GM15510 (cell line): ENCODE results near the gene SMOC1.

ENCODE experiments used
- POLR2A ChIP-seq: IDR thresholded peaks from 3 replicates; pipeline ENCODE4 v1.6.1; 2011; ENCODE audit warnings: borderline replicate concordance; ENCODE audit not compliant: insufficient read length; ENCODE audit errors: extremely low read depth

SMOC1 gene

DNA sequence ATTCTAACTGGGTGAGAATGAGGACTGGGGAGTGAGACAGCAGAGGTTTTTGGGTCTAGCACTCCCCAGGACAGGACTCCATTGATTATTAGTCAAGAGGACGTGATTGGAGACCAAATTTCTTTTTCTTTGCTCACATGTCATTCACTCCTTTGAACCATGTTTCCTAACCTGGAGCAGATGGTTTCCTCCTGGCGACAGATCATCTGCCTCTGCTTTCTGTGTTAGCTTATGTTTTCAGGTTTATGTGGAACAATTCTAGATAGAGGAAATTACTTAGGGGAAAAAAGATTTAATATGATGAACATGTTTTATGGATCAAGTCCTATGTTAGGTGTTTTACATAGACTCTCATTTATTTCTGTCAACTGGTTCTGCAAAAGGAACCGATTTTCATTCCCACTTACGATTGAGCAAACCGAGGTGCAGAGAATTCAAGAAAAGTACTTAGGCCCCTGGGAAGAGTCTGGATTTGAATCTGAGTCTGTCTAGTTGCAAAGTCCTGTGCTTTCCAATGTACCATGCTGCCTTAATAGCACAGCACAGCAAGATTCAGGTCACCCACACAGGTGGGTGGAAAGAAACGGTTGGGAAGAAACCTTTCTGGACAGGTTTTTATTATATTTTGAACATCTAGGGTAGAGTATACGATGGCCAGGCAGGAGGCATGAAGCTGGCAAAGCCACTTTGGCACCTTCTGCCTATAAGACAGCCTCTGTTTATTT lies 30.8 kb downstream of the SMOC1 start:
- no peak for TF ChIP-seq POLR2A

DNA sequence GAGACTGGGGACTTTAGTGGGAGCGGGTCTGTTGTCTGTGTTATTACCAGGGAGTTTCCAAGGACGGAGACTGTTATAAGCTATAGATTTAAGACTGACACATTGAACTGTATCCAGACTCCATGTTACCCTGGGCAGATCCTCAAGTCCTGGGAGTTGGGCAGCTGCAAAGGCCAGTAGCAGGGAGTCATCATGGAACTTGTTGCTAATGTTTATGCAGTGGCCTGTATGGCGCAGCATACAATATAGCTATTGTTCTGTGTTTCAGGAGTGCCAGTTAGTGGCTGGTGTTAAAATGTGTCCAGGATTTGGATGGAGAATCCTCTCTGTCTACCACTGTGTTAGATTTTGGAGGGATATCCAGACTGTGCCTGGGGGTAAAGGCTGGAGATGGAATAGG lies 31.7 kb downstream of the SMOC1 start:
- TF ChIP-seq POLR2A = no peak

DNA sequence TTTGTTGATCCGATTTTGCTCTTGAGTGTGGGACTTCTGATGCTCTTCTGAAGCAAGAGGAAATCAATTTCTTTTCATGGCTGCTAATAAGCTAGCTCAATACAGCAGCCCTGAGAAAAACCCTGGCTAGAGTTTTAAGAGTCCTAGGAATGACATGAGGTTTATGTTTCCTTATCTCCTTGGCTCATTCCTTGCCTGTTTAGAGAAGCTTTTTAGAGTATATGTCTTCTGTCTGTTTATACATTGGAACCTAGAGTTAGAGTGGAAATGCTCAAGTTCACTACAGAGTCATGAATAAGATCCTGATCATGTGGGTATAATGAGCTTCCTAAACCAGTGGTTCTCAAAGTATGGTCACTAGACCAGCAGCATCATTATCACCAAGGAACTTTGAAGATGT lies 34.5 kb downstream of the SMOC1 start:
- no peak for TF ChIP-seq POLR2A

DNA sequence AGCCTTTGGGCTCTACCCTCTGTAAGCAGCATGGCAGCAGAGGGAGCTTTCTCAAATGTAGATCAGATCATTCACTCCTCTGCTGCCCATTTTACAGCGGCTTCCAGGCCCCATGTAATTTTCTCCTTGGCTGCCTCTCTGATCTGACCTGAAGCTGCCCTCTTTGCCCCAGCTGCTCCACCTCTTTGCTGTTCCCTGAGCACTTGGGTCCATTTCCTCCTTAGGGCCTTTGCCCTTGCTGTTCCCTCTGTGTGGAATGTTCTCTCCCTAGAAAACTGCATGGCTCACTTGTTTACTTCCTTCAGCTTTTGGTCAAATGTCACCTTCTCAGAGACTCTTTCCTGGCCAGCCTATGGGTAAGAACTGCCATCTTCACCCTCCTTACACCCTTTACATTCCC lies 37.2 kb downstream of the SMOC1 start:
- TF ChIP-seq POLR2A = no peak

DNA sequence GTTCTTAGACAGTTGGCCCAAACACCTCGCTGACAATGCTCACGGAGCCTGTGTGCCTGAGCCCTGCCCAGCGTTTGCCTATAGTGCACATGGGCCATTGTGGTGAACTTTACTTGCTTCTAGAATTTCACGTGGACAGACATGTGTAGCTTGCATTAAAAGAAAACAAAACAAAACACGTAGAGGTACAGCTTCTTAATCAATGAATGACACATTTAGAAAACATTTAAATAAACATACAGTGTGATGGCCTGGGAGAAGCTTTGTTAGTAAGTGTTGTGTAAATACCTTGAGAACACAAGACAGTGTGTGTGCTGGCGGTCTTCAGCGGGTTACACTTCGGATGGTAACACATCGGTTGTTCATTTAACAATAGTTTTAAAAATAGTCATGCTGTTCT lies 38.1 kb downstream of the SMOC1 start:
- no peak for TF ChIP-seq POLR2A

DNA sequence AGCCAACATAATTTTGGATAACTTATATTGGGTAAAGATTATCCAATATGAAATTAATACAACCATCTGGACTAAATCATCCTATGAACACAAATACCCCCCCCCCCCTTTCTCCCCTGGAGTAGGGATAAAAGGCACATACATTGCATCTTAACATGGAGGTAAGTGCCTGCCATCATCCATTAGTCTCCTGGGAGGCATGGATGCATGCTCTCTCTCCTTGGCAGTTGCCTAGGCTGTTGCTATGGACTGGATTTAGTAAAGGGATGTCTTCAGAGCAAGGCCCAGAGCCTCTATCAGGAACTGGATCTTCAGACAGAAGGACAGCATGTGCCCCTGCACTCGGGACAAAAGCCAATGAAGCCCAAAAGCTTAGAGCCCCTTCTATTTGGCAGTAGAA lies 40.6 kb downstream of the SMOC1 start:
- TF ChIP-seq POLR2A = no peak

DNA sequence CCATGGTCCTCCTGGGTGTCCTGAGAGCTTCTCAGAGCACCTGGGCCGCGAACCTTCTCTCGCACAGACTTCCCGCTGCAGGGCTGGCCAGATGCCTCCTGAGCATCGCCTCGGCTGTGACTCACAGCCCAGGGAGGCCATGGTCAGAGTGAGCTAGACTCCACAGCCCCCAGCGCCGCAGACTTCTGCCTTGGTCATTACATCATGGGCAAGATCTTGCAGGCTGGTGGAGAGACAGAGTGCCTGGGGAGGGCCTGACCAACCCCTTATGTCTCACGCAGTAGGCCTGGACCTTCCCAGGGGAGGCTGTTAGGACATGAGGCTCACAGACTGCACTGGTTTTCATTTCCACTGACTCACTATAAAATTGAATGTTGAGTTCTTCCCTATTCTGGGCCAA lies 41.8 kb downstream of the SMOC1 start:
- no peak for TF ChIP-seq POLR2A

DNA sequence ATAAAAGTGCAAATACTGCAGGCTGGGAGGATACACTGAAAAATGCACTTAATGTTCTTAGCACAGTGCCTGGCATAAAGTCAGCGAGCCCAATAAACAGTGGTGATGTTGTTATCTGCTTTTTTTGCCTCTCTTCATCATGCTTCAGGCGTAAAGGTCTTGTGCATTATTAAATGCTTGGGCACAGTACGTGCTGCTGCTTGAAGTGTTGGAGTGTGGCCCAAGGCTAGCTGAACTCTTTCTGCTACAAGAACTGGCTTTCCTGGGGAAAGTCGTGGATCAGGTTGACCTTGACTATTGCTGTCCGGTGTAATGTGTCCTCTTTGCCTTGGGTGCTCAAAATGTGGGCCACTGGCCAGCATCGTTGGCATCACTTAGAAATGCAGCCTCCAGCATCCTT lies 43.0 kb downstream of the SMOC1 start:
- no peak for TF ChIP-seq POLR2A

DNA sequence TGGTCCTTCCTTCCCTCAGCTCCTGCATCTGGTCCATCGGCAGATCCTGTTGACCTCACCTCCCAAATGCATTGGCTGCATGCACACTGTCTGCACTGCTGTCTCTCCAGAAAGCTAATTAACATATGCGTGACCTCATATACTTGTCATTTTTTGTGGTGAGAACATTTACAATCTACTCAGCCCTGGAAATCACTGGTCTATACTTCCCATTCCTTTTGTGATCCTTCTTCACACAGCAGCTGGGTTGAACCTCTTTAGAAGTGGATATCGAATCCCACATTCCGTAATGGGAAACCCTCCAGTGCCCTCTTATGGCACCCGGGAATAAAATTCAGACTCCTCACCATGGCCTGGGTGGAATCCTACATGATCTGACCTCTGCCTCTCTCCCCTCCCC lies 45.0 kb downstream of the SMOC1 start:
- no peak for TF ChIP-seq POLR2A

DNA sequence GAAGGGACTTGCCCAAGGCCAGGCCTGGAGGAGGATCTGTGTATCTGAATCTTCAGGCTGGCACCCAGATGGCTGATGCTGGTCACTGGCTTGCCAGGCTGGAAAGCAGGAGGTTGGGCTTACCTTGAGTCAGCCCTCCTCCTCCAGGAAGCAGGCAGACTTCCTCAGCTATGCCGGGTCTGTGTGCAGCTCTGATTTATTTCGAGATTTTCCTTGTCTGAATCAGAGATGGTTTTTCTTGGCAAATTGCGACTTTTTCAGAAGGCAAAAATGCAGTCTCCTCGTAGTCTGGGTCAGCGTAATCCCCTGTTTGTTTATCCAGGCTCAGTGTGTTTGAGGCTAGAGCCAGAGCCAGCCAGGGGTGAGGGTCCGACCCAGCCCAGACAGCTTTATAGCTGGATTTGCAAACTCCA lies 48.9 kb downstream of the SMOC1 start:
- TF ChIP-seq POLR2A = no peak

DNA sequence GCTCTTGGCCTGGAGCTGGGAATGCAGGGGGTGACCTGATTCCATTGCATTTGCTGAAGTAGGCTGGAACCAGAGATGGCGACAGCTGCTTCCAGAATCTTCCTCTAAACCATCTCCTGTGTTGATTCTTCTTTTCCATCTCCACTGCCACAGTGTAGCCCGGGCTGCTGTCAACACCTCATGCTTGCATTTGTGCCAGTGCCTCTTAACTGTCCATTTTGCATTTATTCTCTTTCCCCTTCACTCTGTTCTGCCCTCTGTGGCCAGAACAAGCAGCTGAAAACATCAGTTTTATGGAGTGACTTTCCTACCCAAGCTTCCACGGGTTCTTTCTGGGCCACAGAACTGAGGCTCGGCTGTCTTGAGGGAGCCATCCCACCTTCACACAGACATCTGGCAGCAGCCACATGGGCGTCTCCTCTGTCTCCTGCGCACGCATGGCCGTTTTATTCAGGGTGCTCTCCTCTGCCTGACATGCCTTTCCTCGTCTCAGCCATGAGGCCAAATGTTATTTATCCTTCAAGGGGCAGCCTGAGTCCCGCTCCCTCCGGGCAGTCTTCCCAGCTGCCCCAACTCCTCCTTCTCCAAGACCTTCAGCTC lies 51.7 kb downstream of the SMOC1 start:
- TF ChIP-seq POLR2A = no peak

DNA sequence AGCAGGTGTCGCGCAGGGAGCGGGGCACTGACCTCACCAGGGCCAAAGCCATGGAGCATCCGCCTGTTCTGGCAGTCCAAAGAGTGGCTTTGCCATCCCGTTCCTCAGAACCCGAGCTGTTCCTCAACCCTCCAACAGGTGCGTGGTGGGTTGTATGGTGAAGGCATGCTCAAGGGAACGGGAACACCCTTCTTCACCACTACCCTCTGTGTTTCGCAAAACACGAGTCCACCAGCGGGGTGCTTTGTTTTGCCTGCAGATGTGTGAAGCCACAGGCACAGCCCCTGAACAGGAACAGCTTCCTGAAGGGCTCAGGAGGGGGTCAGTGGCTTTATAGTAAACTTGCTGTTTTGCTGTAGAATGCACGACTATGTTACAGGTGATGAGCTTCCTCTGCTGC lies 52.7 kb downstream of the SMOC1 start:
- no peak for TF ChIP-seq POLR2A

DNA sequence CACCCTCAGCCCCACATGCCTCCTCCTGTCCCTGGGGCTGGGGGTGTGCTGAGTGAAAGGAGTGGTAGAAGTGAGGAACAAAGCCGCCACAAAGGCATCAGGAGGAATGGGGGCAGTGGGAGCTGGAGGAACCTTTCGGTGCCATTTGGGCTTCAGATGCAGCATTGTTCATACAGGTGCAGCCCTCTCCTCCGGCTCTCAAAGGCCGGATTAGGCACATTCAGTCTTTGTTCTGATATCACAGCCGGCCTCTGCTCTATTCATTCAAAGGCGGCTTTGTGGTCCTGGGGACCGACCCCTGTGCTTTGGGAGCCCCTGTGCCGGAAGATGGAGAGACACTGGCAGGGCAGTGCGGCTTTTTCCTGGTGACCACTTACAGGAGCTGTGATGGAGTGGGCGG lies 53.2 kb downstream of the SMOC1 start:
- TF ChIP-seq POLR2A = no peak

DNA sequence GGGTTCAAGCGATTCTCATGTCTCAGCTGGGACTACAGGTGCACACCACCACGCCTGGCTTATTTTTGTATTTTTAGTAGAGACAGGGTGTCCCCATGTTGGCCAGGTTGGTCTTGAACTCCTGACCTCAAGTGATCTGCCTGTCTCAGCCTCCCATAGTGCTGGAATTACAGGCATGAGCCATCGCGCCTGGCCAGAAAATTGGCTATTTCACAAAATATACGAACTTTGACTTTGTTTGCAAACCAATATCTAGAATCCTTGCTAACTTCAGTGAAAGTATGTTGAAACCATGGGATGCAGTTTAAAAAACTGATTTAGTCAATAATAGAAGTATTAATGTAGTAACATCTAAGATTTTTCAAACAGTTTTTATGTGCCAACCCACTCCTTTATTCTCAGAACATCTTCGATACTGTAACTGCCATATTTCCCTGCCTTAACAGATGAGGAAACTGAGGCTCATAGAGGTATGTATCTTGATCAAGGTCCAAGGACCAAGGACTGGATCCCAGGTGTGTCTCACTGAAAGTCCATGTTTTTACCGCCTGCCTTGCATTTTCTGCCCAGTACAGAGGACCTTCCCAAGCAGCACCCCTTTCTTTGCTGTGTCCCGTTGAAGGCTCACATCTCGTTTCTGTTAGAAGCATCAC lies 54.5 kb downstream of the SMOC1 start:
- TF ChIP-seq POLR2A = no peak

DNA sequence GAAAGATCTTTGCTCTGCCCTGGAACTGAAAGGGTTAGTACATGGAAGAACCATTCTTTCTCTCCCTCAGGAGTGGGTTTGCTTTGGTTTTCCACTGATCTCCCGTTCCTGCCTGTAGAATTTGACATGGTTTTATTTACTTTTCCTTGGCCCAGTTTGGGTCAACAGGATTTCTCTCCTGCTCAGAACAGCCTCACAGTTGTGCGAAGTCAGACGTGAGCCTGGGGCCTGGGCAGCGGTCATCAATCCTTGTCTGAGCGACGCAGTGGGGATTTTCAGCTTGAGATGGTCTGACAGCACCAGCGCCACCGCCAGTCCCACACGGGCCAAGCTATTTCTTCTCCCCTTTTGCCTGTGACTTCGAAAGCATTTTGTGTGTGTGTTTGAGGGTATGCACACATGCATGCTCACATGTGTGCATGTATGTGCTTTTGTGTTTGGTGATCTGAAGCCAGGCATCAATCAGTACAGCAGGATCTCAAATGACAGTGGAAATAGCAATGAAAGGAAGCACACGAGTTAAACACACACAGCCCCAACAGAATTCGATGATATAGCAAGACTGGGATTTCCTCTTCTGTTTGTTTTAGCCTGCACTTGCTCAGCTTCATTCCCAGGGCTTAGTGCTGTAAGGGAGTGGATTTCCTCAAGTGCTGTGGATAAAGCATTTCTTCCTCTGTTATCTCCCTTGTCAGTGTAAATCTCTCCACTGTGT lies 58.3 kb downstream of the SMOC1 start:
- TF ChIP-seq POLR2A = no peak

DNA sequence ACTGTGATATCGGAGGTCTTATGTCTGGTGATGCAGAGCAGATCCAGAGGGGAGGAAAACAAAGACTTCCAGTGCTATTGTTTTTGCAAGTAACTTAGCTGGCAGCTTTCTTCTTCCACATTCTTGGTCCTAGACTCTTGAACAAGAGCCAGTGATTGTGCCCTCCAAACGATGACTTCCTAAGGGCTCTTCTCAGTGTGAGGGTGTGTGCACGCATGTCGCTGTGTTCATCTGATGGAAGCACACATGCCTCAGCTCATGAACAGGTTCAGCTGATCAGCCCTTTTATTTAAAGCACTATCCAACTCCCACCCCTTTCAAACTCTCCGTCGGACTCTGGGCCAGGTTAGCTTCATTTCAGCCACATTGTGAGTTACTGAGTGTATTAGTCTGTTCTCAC lies 59.5 kb downstream of the SMOC1 start:
- no peak for TF ChIP-seq POLR2A
